ENCODE measurements around the gene ZNF189. TPM values are rescaled to one million over a fixed set of nuclear protein-coding genes. Genes with fewer than 3 reads are reported as not detected.

ZNF189 gene
- total RNA-seq, 1 experiment from 2014 or later: 9.4 TPM

DNA sequence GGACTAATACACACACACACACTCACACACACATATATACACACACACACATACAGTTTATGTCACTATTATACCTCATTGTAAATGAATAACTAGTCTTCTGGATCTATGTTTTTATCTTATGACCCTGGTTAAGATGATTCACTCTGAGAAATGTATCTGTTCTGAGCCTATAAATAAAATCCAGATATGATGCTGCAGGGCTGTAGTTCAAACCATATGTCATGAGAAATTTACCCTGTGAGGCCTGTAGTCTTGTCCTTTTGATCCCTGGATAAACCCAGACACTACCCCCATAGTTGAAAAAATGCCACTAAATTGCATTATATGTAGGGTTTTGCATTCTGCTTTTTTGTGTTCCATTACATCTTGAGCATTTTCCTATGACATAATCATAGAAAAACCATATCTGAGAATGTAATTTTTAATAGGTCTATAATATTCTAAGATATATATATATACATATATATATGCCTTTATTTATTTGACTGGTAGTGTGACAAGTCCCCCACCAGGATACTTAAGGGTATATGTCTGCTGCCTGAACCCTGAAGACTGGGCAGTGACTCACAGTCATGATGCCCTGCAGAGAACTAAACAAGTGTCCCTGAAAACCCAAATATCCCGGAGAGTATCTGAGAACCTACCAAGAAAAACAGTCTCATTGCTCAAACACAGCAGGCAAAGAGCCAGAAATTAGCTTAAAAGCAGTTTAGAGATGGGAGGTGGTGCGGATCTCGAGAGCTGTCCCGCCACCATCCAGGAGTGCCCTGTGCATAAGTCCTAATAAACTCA lies 55.3 kb downstream of the ZNF189 start:
- no TSS peak for BruUV-seq (replicated peaks)
- Histone ChIP-seq H3K4me2 (no peak overlapping the region), H3K9me2 (ENCODE audit: insufficient read depth) (no peaks in the 10 kb centered on the region), H2AFZ (no peak overlapping the region), H3K27ac (no peak overlapping the region), H3K79me2 (ENCODE audit: low read depth) (no peaks in the 10 kb centered on the region), H3K9me3 (ENCODE audit: insufficient read depth, low read depth) (no peaks in the 10 kb centered on the region), H3K27me3 (ENCODE audit: insufficient read depth, low read depth) (peaks cover 10% of the 10 kb centered on the region; the same call in 1 of the 2 replicates), H3K4me1 (replicated peaks; ENCODE audit: insufficient read depth) (no peaks in the 10 kb centered on the region), H3K4me3 (no peak overlapping the region), H4K20me1 (ENCODE audit: insufficient read depth) (no peaks in the 10 kb centered on the region), H3F3A (ENCODE audit: insufficient read depth, low read depth) (no peaks in the 10 kb centered on the region), H3K36me3 (ENCODE audit: low read depth) (no peaks in the 10 kb centered on the region)
- DNase-seq: no peak
- TF ChIP-seq EZH2 (IDR thresholded peaks at IDR 0.05; ENCODE audit: low read depth): no peak
- TF ChIP-seq, protein P1, sequence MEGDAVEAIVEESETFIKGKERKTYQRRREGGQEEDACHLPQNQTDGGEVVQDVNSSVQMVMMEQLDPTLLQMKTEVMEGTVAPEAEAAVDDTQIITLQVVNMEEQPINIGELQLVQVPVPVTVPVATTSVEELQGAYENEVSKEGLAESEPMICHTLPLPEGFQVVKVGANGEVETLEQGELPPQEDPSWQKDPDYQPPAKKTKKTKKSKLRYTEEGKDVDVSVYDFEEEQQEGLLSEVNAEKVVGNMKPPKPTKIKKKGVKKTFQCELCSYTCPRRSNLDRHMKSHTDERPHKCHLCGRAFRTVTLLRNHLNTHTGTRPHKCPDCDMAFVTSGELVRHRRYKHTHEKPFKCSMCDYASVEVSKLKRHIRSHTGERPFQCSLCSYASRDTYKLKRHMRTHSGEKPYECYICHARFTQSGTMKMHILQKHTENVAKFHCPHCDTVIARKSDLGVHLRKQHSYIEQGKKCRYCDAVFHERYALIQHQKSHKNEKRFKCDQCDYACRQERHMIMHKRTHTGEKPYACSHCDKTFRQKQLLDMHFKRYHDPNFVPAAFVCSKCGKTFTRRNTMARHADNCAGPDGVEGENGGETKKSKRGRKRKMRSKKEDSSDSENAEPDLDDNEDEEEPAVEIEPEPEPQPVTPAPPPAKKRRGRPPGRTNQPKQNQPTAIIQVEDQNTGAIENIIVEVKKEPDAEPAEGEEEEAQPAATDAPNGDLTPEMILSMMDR (conservative IDR thresholded peaks at IDR 0.05): no peak
- intact Hi-C loops (cut with micrococcal nuclease; ENCODE audit: unreplicated experiment): no loop called here
- ChIA-PET CTCF (no interaction called here), POLR2A (ENCODE audit: unreplicated experiment) (no interaction called here)

DNA sequence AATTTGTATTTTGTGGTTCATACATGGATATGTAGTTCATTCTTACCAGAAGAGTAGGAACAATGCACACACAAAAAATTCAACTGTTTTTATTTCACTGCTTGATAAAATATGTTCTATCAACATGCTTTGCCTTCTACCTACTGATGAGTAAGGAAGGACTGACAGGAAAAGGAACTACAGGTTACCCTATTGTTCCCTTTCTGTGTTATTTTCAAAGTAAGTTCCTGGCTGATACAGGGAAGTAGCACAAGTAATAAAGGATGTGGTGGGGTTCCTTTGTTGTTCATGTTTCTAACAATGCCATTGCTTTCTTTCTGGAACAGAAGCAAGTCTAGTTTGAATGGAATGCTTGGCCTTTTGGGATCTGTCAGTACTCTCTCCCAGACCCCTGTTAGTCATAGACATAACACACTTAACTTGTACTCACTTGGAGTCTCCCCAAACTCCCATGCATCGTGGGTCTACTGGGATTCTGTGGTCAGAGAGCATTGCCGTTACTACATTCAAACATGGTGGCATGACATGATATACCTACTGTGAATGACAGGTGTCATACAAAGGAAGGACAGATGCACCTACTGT lies 57.1 kb downstream of the ZNF189 start:
- Histone ChIP-seq H3K27ac (no peak overlapping the region), H3K36me3 (ENCODE audit: low read depth) (no peaks in the 10 kb centered on the region), H3K9me3 (ENCODE audit: insufficient read depth, low read depth) (no peaks in the 10 kb centered on the region), H3F3A (ENCODE audit: insufficient read depth, low read depth) (no peaks in the 10 kb centered on the region), H2AFZ (no peak overlapping the region), H3K4me2 (no peak overlapping the region), H4K20me1 (ENCODE audit: insufficient read depth) (no peaks in the 10 kb centered on the region), H3K4me1 (replicated peaks; ENCODE audit: insufficient read depth) (no peaks in the 10 kb centered on the region), H3K79me2 (ENCODE audit: low read depth) (no peaks in the 10 kb centered on the region), H3K27me3 (ENCODE audit: insufficient read depth, low read depth) (peaks cover 10% of the 10 kb centered on the region; the same call in 1 of the 2 replicates), H3K9me2 (ENCODE audit: insufficient read depth) (no peaks in the 10 kb centered on the region), H3K4me3 (no peak overlapping the region)
- CTCF ChIA-PET: no interaction called here
- no peak for DNase-seq
- no peak for TF ChIP-seq EZH2 (IDR thresholded peaks at IDR 0.05; ENCODE audit: low read depth)
- TF ChIP-seq, protein P1 (conservative IDR thresholded peaks at IDR 0.05): no peak
- BruUV-seq (replicated peaks): no TSS peak
- POLR2A ChIA-PET (ENCODE audit: unreplicated experiment): no interaction called here
- intact Hi-C loops (cut with micrococcal nuclease; ENCODE audit: unreplicated experiment): no loop called here

DNA sequence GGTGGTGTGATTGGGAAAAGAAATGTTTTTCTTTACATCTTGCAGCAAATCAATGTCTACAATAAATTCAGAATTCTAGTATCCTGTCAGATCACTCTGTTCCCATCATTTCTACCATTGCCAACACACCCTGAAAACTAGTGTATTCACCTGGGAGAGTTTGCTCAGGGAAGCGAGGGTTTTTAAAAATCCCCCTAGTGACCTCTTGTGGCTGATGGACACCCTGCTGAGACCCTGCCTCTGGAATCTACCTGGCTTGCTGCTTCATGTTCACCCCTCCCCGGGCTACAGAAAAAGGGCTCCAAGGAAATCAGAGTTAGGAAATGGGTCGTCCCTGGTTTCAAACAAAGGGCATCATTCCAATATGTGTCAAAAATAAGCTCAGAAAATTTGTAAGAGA lies 58.4 kb downstream of the ZNF189 start:
- no peak overlapping the region for H3K4me3 ChIP-seq
- POLR2A ChIA-PET (ENCODE audit: unreplicated experiment): no interaction called here
- BruUV-seq (replicated peaks): no TSS peak
- no peaks in the 10 kb centered on the region; the same call in 1 of the 2 replicates for H3K4me1 ChIP-seq (replicated peaks; ENCODE audit: insufficient read depth)
- no peaks in the 10 kb centered on the region for H3K36me3 ChIP-seq (ENCODE audit: low read depth)
- no peaks in the 10 kb centered on the region for H3F3A ChIP-seq (ENCODE audit: insufficient read depth, low read depth)
- intact Hi-C loops (cut with micrococcal nuclease; ENCODE audit: unreplicated experiment): no loop called here
- H3K9me3 ChIP-seq (ENCODE audit: insufficient read depth, low read depth): no peaks in the 10 kb centered on the region
- H2AFZ ChIP-seq: no peak overlapping the region
- H3K27ac ChIP-seq: no peak overlapping the region
- no peaks in the 10 kb centered on the region for H3K79me2 ChIP-seq (ENCODE audit: low read depth)
- no peak for TF ChIP-seq EZH2 (IDR thresholded peaks at IDR 0.05; ENCODE audit: low read depth)
- TF ChIP-seq, protein P1 (conservative IDR thresholded peaks at IDR 0.05): no peak
- H3K9me2 ChIP-seq (ENCODE audit: insufficient read depth): no peaks in the 10 kb centered on the region
- H3K27me3 ChIP-seq (ENCODE audit: insufficient read depth, low read depth): peaks cover under 1% of the 10 kb centered on the region; the same call in 1 of the 2 replicates
- H3K4me2 ChIP-seq: no peak overlapping the region
- CTCF ChIA-PET: no interaction called here
- H4K20me1 ChIP-seq (ENCODE audit: insufficient read depth): no peaks in the 10 kb centered on the region
- no peak for DNase-seq

All from PC-9 (cell line).